HCT116 (cell line): ENCODE measurements around the gene MID1. TPM values are rescaled to one million over a fixed set of nuclear protein-coding genes. Genes with fewer than 3 reads are reported as not detected.

Experiments
- ATF3 ChIP-seq: IDR thresholded peaks from 2 replicates; pipeline ENCODE4 v1.6.1; 2012
- CBX3 ChIP-seq: IDR thresholded peaks from 2 replicates; pipeline ENCODE4 v1.6.1; 2012; ENCODE audit warnings: low read depth
- CTCF ChIP-seq, 3 experiments: fragments of 200-600 bp in 1 of 3; sonication (generic) in 1 of 3; IDR thresholded peaks in 2 of 3; conservative IDR thresholded peaks in 1 of 3; 2 replicates each; pipeline ENCODE4 v1.5.1; 2012 to 2017; ENCODE audit warnings: low read depth in 2 of 3, low read length in 2 of 3, antibody characterized with exemption in 1 of 3, borderline replicate concordance in 1 of 3, control low read depth in 1 of 3, mild to moderate bottlenecking in 1 of 3, mixed read lengths in 1 of 3, mixed run types in 1 of 3, moderate library complexity in 1 of 3; ENCODE audit not compliant: insufficient read depth in 1 of 3
- EGR1 ChIP-seq: IDR thresholded peaks from 2 replicates; pipeline ENCODE4 v1.6.1; 2012; ENCODE audit warnings: low read depth
- EZH2 ChIP-seq: fragments of 200-600 bp; sonication (generic); IDR thresholded peaks from 2 replicates; pipeline ENCODE4 v1.6.1; 2017; ENCODE audit warnings: antibody characterized with exemption, mixed run types
- EZH2phosphoT487 ChIP-seq: fragments of 200-600 bp; IDR thresholded peaks from 2 replicates; pipeline ENCODE4 v1.6.1; 2018; ENCODE audit warnings: antibody characterized with exemption, borderline replicate concordance
- MAX ChIP-seq: IDR thresholded peaks from 2 replicates; pipeline ENCODE4 v1.6.1; 2012
- RAD21 ChIP-seq: IDR thresholded peaks from 2 replicates; pipeline ENCODE4 v1.6.1; 2012; ENCODE audit warnings: low read depth, mild to moderate bottlenecking
- REST ChIP-seq: IDR thresholded peaks from 2 replicates; pipeline ENCODE4 v1.6.1; 2012; ENCODE audit warnings: low read depth
- SRF ChIP-seq: IDR thresholded peaks from 2 replicates; pipeline ENCODE4 v1.6.1; 2012; ENCODE audit warnings: low read depth
- total RNA-seq: library from RNA; stranded (reverse); gene quantifications from one replicate; pipeline ENCODE4 v1.2.1, GENCODE V29; 2021; ENCODE audit not compliant: unreplicated experiment

The MID1 gene
- total RNA-seq, 1 experiment from 2014 or later: 48.8 TPM

GRCh38 chrX:10630320-10630719 lies 9.9 kb upstream of the MID1 start (continued):
- TF ChIP-seq CTCF (IDR thresholded peaks at IDR 0.05 in 2 of 3, conservative IDR thresholded peaks at IDR 0.05 in 1 of 3; ENCODE audit: borderline replicate concordance in 1 of 3, insufficient read depth in 1 of 3, low read depth in 2 of 3, low read length in 2 of 3) (no peak), MAX (no peak), EZH2phosphoT487 (no peak), EZH2 (no peak), SRF (no peak), ATF3 (no peak), CBX3 (no peak), EGR1 (no peak), RAD21 (no peak), REST (no peak)
